Stimulated activated CD4-positive, alpha-beta T cell treated with anti-CD3 and anti-CD28 coated beads, Interleukin-12 subunit alpha, Interleukin-12 subunit beta, amount 100 ng/mL, for 24 hours (primary cell): Measurements from ENCODE around the gene ABCA1.
"Not testable (repeated sequence)": the region's sequence is repeated elsewhere in the genome, so short reads cannot be mapped to it uniquely, and the experiment has no call there.

Experiments
- DNase-seq, 2 experiments: peaks; one replicate each; pipeline ENCODE4 v3.0.0-alpha.2; 2020; ENCODE audit warnings: low read depth in 2 of 2

The ABCA1 gene

GRCh38 chr9:104950838-104951237, 22.9 kb upstream of the ABCA1 start:
- DNase-seq = no peak

- no peak for DNase-seq
These were observed 20.3 kb upstream of the ABCA1 start for GRCh38 chr9:104948277-104948676.

- DNase-seq = no peak
These were observed 16.9 kb upstream of the ABCA1 start for GRCh38 chr9:104944871-104945270.

- DNase-seq = no peak
These were observed 16.4 kb upstream of the ABCA1 start for GRCh38 chr9:104944356-104944755.

- DNase-seq = no peak
These were observed 13.6 kb upstream of the ABCA1 start for GRCh38 chr9:104941597-104941996.

GRCh38 chr9:104936291-104936690, 8.3 kb upstream of the ABCA1 start:
- no peak for DNase-seq

- DNase-seq = not testable (repeated sequence)
These were observed 7.5 kb upstream of the ABCA1 start for GRCh38 chr9:104935501-104935810.

- DNase-seq = no peak
These were observed 6.9 kb upstream of the ABCA1 start for GRCh38 chr9:104934691-104935500.

GRCh38 chr9:104933091-104933490, 5.1 kb upstream of the ABCA1 start:
- DNase-seq = not testable (repeated sequence)

GRCh38 chr9:104931256-104931655, 3.3 kb upstream of the ABCA1 start:
- no peak for DNase-seq

- no peak for DNase-seq
These were observed 591 bp downstream of the ABCA1 start for GRCh38 chr9:104927216-104927911.

GRCh38 chr9:104923740-104924139, 4.2 kb downstream of the ABCA1 start:
- no peak for DNase-seq

- DNase-seq = no peak
These were observed 4.7 kb downstream of the ABCA1 start for GRCh38 chr9:104923289-104923688.

- not testable (repeated sequence) for DNase-seq
These were observed 5.2 kb downstream of the ABCA1 start for GRCh38 chr9:104922748-104923147.

- DNase-seq = no peak
These were observed 6.8 kb downstream of the ABCA1 start for GRCh38 chr9:104921067-104921741.

GRCh38 chr9:104915753-104916152, 12.2 kb downstream of the ABCA1 start:
- no peak for DNase-seq

- no peak for DNase-seq
These were observed 12.9 kb downstream of the ABCA1 start for GRCh38 chr9:104915049-104915448.

- DNase-seq = no peak
These were observed 13.5 kb downstream of the ABCA1 start for GRCh38 chr9:104914466-104914865.

- DNase-seq = no peak
These were observed 15.3 kb downstream of the ABCA1 start for GRCh38 chr9:104912606-104913005.

- DNase-seq = no peak
These were observed 16.8 kb downstream of the ABCA1 start for GRCh38 chr9:104911032-104911607.

GRCh38 chr9:104907278-104907951, 20.5 kb downstream of the ABCA1 start:
- no peak for DNase-seq
